Mesodermal cell (in vitro differentiated cells): Measurements from ENCODE around the gene LYPD6.
A peak's percentile ranks its signal among the peaks of the same experiment; 100 is the strongest.
"Not testable (repeated sequence)": the region's sequence is repeated elsewhere in the genome, so short reads cannot be mapped to it uniquely, and the experiment has no call there.

Experiments used
- H3K27ac ChIP-seq: 2 replicates; pipeline ENCODE4 v1.7.0; 2013; ENCODE audit warnings: mild to moderate bottlenecking, low read depth, low read length, moderate library complexity; ENCODE audit not compliant: severe bottlenecking
- H3K36me3 ChIP-seq: 2 replicates; pipeline ENCODE4 v1.7.1; 2013; ENCODE audit warnings: mild to moderate bottlenecking, low read length, moderate library complexity; ENCODE audit not compliant: control insufficient read depth, insufficient read depth
- H3K4me1 ChIP-seq: one replicate; pipeline ENCODE4 v1.7.1; 2013; ENCODE audit warnings: mild to moderate bottlenecking, low read length; ENCODE audit not compliant: insufficient read depth, control insufficient read depth, poor library complexity, severe bottlenecking
- H3K4me3 ChIP-seq: 2 replicates; pipeline ENCODE4 v1.7.0; 2013; ENCODE audit warnings: low read length, control low read depth, mild to moderate bottlenecking; ENCODE audit not compliant: insufficient read depth, poor library complexity, severe bottlenecking; ENCODE audit errors: extremely low read depth
- H3K9me3 ChIP-seq: 2 replicates; pipeline ENCODE4 v1.7.1; 2013; ENCODE audit warnings: mild to moderate bottlenecking, low read length, moderate library complexity; ENCODE audit not compliant: control insufficient read depth
- WGBS, 2 experiments: methylation state at CpG; one replicate each; pipeline ENCODE4 v1.1.5; 2013; ENCODE audit warnings: missing lambda C conversion rate in 2 of 2; ENCODE audit not compliant: insufficient coverage in 2 of 2; 5-methylcytosine and 5-hydroxymethylcytosine counted together

LYPD6 gene

GRCh38 chr2:149473068-149473467 lies 142.7 kb downstream of the LYPD6 start:
- H3K27ac ChIP-seq = no peak overlapping the region
- H3K36me3 ChIP-seq = peaks cover 34% of the 10 kb centered on the region
- no peak overlapping the region for H3K4me3 ChIP-seq
- peaks cover 6% of the 10 kb centered on the region for H3K4me1 ChIP-seq
- H3K9me3 ChIP-seq = no peaks in the 10 kb centered on the region
- WGBS, 2 experiments = no CpG with 5 or more reads among the region's 1 CpG

- H3K27ac ChIP-seq = no peak overlapping the region
- H3K36me3 ChIP-seq = peaks cover 31% of the 10 kb centered on the region
- peaks cover 1% of the 10 kb centered on the region for H3K4me1 ChIP-seq
- no peaks in the 10 kb centered on the region for H3K9me3 ChIP-seq
- no peak overlapping the region for H3K4me3 ChIP-seq
These were observed 143.1 kb downstream of the LYPD6 start for GRCh38 chr2:149473521-149473920.

GRCh38 chr2:149483004-149483605 lies 152.7 kb downstream of the LYPD6 start:
- peak overlapping the region; percentile 77 for H3K27ac ChIP-seq
- no peaks in the 10 kb centered on the region for H3K9me3 ChIP-seq
- WGBS, 2 experiments = 63 to 67% methylated on average over 2 of the region's 4 CpGs

DNA sequence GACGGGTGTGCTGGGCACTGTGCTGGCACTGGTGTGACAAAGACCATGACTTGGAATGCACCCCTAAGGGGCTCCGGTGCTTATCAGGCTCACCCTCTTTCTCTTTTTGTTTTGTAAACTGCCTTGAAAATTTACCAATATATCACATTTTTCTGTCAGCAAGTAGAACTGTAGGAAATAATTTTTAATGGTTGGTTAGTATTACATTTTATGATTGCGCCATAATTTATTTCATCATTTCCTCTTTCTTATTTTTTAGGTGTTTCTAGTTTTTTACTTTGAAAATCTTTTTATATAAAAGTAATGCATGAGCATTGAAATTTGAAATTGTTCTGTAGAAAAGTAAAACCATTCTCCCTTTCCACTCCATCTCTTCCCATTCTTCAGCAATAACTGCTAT lies 156.3 kb downstream of the LYPD6 start:
- 90 to 100% methylated on average over 1 of the region's 3 CpGs for WGBS, 2 experiments
- Histone ChIP-seq H3K9me3 (no peaks in the 10 kb centered on the region), H3K4me3 (no peak overlapping the region), H3K27ac (no peak overlapping the region), H3K36me3 (no peaks in the 10 kb centered on the region), H3K4me1 (peaks cover 21% of the 10 kb centered on the region)

More at GRCh38 chr2:149483004-149483605, 152.7 kb downstream of the LYPD6 start:
- Histone ChIP-seq H3K4me3 (no peak overlapping the region), H3K36me3 (no peaks in the 10 kb centered on the region), H3K4me1 (peaks cover 15% of the 10 kb centered on the region)

GRCh38 chr2:149487189-149487588 lies 156.8 kb downstream of the LYPD6 start:
- WGBS, 2 experiments = no CpG with 5 or more reads among the region's 1 CpG

GRCh38 chr2:149488706-149489440 lies 158.5 kb downstream of the LYPD6 start:
- 67 to 71% methylated on average over 4 to 6 of the region's 10 CpGs for WGBS, 2 experiments
- Histone ChIP-seq H3K9me3 (no peaks in the 10 kb centered on the region), H3K4me3 (no peak overlapping the region), H3K4me1 (peaks cover 12% of the 10 kb centered on the region), H3K27ac (peak overlapping the region; percentile 23), H3K36me3 (no peaks in the 10 kb centered on the region)

More at GRCh38 chr2:149487189-149487588, 156.8 kb downstream of the LYPD6 start:
- Histone ChIP-seq H3K4me1 (peaks cover 21% of the 10 kb centered on the region), H3K9me3 (no peaks in the 10 kb centered on the region), H3K36me3 (no peaks in the 10 kb centered on the region), H3K4me3 (no peak overlapping the region), H3K27ac (no peak overlapping the region)

- Histone ChIP-seq H3K4me3 (no peak overlapping the region), H3K36me3 (no peaks in the 10 kb centered on the region), H3K27ac (no peak overlapping the region), H3K4me1 (peaks cover 6% of the 10 kb centered on the region), H3K9me3 (no peaks in the 10 kb centered on the region)
- 70 to 74% methylated on average over 5 to 11 of the region's 11 CpGs for WGBS, 2 experiments
These were observed 159.1 kb downstream of the LYPD6 start for GRCh38 chr2:149489452-149489851.

DNA sequence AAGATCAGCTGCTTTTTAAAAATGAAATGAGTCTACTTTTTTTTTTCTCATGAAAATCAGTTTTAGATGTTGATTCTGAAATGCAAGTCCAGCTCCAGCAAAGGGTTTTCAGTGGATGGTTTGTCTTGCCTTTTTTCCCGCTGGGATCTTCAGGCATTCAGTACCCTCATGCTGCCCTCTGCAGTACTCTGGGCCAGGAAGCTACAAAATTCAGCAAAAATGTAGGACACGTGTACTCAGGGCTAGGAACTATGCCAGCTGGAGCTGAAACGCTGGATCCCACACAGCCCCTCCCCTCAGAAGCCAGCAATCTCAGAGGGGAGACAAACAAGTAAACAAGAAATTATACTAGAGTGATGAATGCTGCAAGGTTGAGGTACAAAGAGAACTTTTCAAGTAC lies 159.9 kb downstream of the LYPD6 start:
- Histone ChIP-seq H3K9me3 (peaks cover 3% of the 10 kb centered on the region), H3K27ac (no peak overlapping the region), H3K4me1 (peaks cover 6% of the 10 kb centered on the region), H3K4me3 (no peak overlapping the region), H3K36me3 (no peaks in the 10 kb centered on the region)
- 83 to 86% methylated on average over 1 of the region's 3 CpGs for WGBS, 2 experiments

- Histone ChIP-seq H3K4me1 (peaks cover 6% of the 10 kb centered on the region), H3K9me3 (peaks cover 5% of the 10 kb centered on the region), H3K27ac (no peak overlapping the region), H3K4me3 (no peak overlapping the region), H3K36me3 (no peaks in the 10 kb centered on the region)
- WGBS, 2 experiments = 91 to 96% methylated on average over 5 of the region's 5 CpGs
These were observed 162.5 kb downstream of the LYPD6 start for GRCh38 chr2:149492923-149493322.

GRCh38 chr2:149499204-149499603 lies 168.8 kb downstream of the LYPD6 start:
- peaks cover 12% of the 10 kb centered on the region for H3K9me3 ChIP-seq
- H3K4me1 ChIP-seq, H3K27ac ChIP-seq, H3K36me3 ChIP-seq, H3K4me3 ChIP-seq: not testable (repeated sequence)
- 91 to 100% methylated on average over 1 of the region's 1 CpG for WGBS, 2 experiments

DNA sequence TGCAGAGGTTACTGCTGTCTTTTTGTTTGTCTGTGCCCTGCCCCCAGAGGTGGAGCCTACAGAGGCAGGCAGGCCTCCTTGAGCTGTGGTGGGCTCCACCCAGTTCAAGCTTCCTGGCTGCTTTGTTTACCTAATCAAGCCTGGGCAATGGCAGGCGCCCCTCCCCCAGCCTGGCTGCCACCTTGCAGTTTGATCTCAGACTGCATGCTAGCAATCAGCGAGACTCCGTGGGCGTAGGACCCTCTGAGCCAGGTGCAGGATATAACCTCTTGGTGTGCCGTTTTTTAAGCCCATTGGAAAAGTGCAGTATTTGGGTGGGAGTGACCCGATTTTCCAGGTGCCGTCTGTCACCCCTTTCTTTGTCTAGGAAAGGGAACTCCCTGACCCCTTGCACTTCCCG lies 176.4 kb downstream of the LYPD6 start:
- H3K4me1 ChIP-seq, H3K4me3 ChIP-seq, H3K27ac ChIP-seq, H3K9me3 ChIP-seq, H3K36me3 ChIP-seq: not testable (repeated sequence)
- WGBS, 2 experiments = 73 to 79% methylated on average over 6 to 7 of the region's 8 CpGs
